Tibial artery (tissue), 4 donors: ENCODE data around the gene OLFM3.

ENCODE experiments used
- DNase-seq, 2 donors: peaks; one replicate each; pipeline ENCODE4 v3.0.0-alpha.2; 2019
- H3K27ac ChIP-seq, 2 donors: fragments of 200-600 bp; sonication (generic) in 1 of 2; 1 replicate in 1 of 2; 2 replicates in 1 of 2; pipeline ENCODE4 v1.5.1; 2018 to 2019; ENCODE audit warnings: mild to moderate bottlenecking in 1 of 2
- H3K27me3 ChIP-seq, 2 donors: fragments of 200-600 bp; sonication (generic) in 1 of 2; one replicate each; pipeline versions ENCODE4 v1.5.1 to v1.6.0; 2016 to 2019
- H3K36me3 ChIP-seq, 3 donors: fragments of 200-600 bp; sonication (generic) in 2 of 3; one replicate each; pipeline ENCODE4 v1.5.1; 2016 to 2019; ENCODE audit warnings: mild to moderate bottlenecking in 2 of 3
- H3K4me1 ChIP-seq, 4 donors: fragments of 200-600 bp; sonication (generic) in 2 of 4; 1 replicate in 3 of 4; 2 replicates in 1 of 4; pipeline ENCODE4 v1.5.1; 2016 to 2019
- H3K4me3 ChIP-seq, 2 donors: fragments of 200-600 bp; sonication (generic) in 1 of 2; 1 replicate in 1 of 2; 2 replicates in 1 of 2; pipeline ENCODE4 v1.5.1; 2018 to 2019; ENCODE audit warnings: mild to moderate bottlenecking in 2 of 2
- H3K9me3 ChIP-seq, 3 donors: fragments of 200-600 bp; sonication (generic) in 1 of 3; one replicate each; pipeline ENCODE4 v1.5.1; 2016 to 2019
- intact Hi-C: fragments of 100-400 bp; cut with DNase I; formaldehyde crosslinking; loops from one replicate; pipeline ENCODE4 v1.15.0; 2023; ENCODE audit warnings: low total_unique reads
- TF ChIP-seq, protein P1 (sequence below), 2 experiments: fragments of 200-600 bp in 1 of 2; fragments of 450-650 bp in 1 of 2; IDR thresholded peaks; one replicate each; pipeline ENCODE4 v1.5.1; 2017 to 2019; ENCODE audit warnings: antibody characterized with exemption in 2 of 2, mild to moderate bottlenecking in 1 of 2, moderate library complexity in 1 of 2

The OLFM3 gene

DNA sequence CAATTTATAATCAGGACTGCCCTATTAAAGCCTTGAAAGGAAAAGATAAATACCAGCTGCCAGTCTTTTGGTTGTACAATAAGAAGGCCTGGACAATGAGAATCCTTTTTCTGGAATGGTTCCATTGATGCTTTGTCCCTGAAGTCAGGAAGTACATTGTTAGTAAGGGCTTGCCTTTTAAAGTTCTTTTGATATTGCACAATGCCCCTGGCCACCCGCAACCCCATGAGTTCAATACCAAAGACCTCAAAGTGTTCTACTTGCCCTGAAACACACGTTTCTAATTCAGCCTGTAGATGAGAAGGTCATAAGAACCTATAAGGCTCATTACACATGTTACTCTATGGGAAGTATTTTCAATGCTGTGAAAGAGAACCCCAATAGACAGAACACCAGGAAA is 112.1 kb downstream of the OLFM3 start:
- H3K4me3 ChIP-seq, result no peak overlapping the region
- no peak for DNase-seq
- TF ChIP-seq, protein P1, sequence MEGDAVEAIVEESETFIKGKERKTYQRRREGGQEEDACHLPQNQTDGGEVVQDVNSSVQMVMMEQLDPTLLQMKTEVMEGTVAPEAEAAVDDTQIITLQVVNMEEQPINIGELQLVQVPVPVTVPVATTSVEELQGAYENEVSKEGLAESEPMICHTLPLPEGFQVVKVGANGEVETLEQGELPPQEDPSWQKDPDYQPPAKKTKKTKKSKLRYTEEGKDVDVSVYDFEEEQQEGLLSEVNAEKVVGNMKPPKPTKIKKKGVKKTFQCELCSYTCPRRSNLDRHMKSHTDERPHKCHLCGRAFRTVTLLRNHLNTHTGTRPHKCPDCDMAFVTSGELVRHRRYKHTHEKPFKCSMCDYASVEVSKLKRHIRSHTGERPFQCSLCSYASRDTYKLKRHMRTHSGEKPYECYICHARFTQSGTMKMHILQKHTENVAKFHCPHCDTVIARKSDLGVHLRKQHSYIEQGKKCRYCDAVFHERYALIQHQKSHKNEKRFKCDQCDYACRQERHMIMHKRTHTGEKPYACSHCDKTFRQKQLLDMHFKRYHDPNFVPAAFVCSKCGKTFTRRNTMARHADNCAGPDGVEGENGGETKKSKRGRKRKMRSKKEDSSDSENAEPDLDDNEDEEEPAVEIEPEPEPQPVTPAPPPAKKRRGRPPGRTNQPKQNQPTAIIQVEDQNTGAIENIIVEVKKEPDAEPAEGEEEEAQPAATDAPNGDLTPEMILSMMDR (IDR thresholded peaks at IDR 0.05), result no peak
- H3K27ac ChIP-seq, result no peak overlapping the region
- H3K36me3 ChIP-seq, result no peaks in the 10 kb centered on the region
- intact Hi-C loops, result no loop called here
- H3K9me3 ChIP-seq, result no peaks in the 10 kb centered on the region
- H3K4me1 ChIP-seq, result no peaks in the 10 kb centered on the region
- H3K27me3 ChIP-seq, result no peaks in the 10 kb centered on the region

DNA sequence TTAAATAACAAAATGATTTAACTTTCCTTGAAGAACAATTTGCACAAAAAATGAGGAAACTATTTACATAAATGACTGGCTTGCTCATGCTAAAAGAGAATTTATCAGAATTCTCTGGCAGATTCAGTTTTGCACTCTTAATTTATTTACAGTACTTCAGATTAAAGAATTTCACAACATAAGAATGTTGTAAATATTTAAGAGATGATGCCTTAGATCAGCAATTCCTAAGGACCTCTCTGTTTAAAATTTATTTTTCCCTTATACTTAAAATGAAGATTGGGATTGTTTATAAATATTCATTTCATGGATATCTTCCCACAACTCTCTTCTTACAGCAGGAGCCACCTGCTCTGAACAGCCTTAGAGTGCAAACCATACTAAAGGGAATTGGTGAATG is 120.8 kb downstream of the OLFM3 start:
- H3K4me3 ChIP-seq, result no peak overlapping the region
- TF ChIP-seq, protein P1 (IDR thresholded peaks at IDR 0.05), result no peak
- no peak overlapping the region for H3K27ac ChIP-seq
- intact Hi-C loops, result no loop called here
- no peaks in the 10 kb centered on the region for H3K27me3 ChIP-seq
- H3K36me3 ChIP-seq, result no peaks in the 10 kb centered on the region
- H3K9me3 ChIP-seq, result no peaks in the 10 kb centered on the region
- DNase-seq, result no peak
- no peaks in the 10 kb centered on the region for H3K4me1 ChIP-seq

DNA sequence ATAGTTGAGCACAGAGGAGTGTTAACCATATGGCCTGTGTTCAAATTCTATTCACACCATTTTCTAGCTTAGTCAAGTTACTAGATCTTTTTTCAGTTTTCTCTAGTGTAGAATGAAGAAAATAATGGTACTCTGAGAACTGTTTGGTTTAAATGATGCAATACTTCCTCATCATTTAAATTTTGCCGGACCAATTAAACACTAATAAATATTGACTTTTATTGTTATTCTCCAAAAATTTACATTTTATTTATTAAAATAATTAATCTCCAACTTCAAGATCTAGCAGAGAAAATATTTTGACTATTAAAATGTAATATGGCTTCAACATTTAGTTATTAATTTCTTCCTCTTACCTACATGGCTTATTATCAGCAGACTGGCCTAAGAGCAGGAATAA is 123.1 kb downstream of the OLFM3 start:
- H3K4me1 ChIP-seq, result no peaks in the 10 kb centered on the region
- TF ChIP-seq, protein P1 (IDR thresholded peaks at IDR 0.05), result no peak
- intact Hi-C loops, result no loop called here

DNA sequence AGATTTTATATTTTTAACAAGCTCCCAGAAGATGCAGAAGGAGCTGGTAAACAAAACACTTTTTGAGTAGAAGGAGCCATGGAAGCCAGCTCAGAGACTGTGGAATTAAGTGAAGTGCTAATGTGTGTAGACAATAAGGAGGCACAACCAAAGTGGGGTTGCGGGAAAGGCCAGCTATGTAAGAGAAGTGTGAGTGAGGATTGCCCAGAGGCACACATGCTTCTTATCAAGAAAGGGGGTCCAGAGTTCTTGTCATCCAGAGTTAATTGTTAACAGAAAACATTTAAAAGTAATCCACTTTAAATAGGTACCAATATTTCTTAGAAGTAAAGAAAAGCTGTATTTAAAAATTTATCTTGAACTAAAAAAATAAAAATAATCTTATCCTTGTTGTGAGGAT is 136.8 kb downstream of the OLFM3 start:
- TF ChIP-seq, protein P1 (IDR thresholded peaks at IDR 0.05), result no peak
- Histone ChIP-seq H3K9me3 (no peaks in the 10 kb centered on the region), H3K4me1 (no peaks in the 10 kb centered on the region), H3K27ac (no peak overlapping the region), H3K4me3 (no peak overlapping the region), H3K36me3 (no peaks in the 10 kb centered on the region), H3K27me3 (no peaks in the 10 kb centered on the region)
- no peak for DNase-seq
- intact Hi-C loops, result no loop called here

More for the DNA sequence above, 123.1 kb downstream of the OLFM3 start:
- no peaks in the 10 kb centered on the region for H3K9me3 ChIP-seq
- H3K27me3 ChIP-seq, result no peaks in the 10 kb centered on the region
- no peak overlapping the region for H3K27ac ChIP-seq
- H3K4me3 ChIP-seq, result no peak overlapping the region
- H3K36me3 ChIP-seq, result no peaks in the 10 kb centered on the region
- no peak for DNase-seq

DNA sequence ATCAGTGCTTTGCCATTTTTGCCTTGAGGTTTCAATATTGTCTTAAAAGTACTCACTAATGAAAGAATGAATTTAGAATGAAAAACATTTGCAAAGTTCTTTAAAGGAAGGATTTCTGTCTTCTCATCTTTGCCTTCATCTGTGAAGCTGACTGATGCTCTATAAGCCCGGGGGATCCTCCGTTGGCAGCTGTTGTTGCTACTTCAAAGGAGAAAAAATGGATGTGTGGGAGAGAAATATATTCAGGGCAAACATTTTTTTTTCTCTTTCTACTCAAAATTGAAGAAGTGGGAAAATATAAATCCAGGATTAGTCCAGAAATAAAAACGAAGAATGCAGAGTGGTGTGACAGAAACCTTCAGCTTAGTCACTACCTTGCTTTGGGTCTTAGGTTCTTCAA is 142.5 kb downstream of the OLFM3 start:
- Histone ChIP-seq H3K27me3 (no peaks in the 10 kb centered on the region), H3K4me1 (no peaks in the 10 kb centered on the region), H3K36me3 (no peaks in the 10 kb centered on the region), H3K27ac (no peak overlapping the region), H3K9me3 (no peaks in the 10 kb centered on the region), H3K4me3 (no peak overlapping the region)
- DNase-seq, result no peak
- TF ChIP-seq, protein P1 (IDR thresholded peaks at IDR 0.05), result no peak
- intact Hi-C loops, result no loop called here

DNA sequence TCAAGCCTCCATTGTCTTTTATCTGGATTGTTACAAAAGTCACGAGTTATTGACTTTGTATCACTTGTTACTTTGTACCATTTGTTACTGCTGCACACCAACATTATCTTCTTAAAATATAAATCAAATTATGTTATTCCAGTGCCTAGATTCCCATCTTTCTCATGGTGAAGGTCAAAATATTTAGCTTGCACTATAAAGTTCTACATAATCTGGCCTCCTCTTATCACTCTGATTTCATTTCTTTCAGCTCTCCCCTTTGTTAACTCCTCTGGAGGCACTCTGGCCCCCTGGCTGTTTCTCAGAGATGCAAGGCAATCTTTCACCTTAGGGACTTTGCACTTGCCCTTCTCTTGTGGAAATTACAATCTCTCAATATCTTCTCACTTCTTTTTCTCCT is 143.8 kb downstream of the OLFM3 start:
- intact Hi-C loops, result no loop called here
- Histone ChIP-seq H3K27me3 (no peaks in the 10 kb centered on the region), H3K9me3 (no peaks in the 10 kb centered on the region), H3K27ac (no peak overlapping the region), H3K4me1 (no peaks in the 10 kb centered on the region), H3K36me3 (no peaks in the 10 kb centered on the region), H3K4me3 (no peak overlapping the region)
- TF ChIP-seq, protein P1 (IDR thresholded peaks at IDR 0.05), result no peak
- DNase-seq, result no peak
